Suprapubic skin (tissue), 3 donors: ENCODE measurements around the gene SYNDIG1.

ENCODE experiments used
- POLR2A ChIP-seq, 2 donors: fragments of 450-650 bp; IDR thresholded peaks; one replicate each; pipeline ENCODE4 v1.6.1; 2017; ENCODE audit warnings: antibody characterized with exemption in 2 of 2, mild to moderate bottlenecking in 2 of 2, moderate library complexity in 2 of 2
- TF ChIP-seq, protein P1 (sequence below), 2 donors: fragments of 200-600 bp in 1 of 2; fragments of 450-650 bp in 1 of 2; sonication (generic) in 1 of 2; IDR thresholded peaks; one replicate each; pipeline ENCODE4 v1.5.1; 2016 to 2019; ENCODE audit warnings: antibody characterized with exemption in 2 of 2, mild to moderate bottlenecking in 1 of 2, moderate library complexity in 1 of 2

DNA sequence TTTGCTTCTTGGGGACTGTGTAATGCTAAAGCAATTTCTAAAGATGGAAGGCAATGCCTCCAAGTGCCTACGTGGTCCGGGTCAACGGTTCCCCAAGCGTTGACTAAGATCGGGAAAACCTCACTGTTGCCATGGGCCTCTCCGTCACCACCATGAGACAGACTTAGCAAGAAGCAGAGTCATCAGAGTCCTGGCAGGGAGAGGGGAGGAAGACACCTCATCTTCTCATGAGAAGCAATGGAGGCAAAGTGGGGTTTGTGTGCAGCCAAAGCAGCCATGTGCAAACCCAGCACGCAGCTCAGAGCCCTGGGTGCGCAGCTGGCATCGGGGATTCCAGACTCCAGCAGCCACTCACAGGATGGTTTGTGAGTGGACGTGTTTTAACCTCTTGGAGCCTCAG lies 111.4 kb downstream of the SYNDIG1 start:
- TF ChIP-seq, protein P1, sequence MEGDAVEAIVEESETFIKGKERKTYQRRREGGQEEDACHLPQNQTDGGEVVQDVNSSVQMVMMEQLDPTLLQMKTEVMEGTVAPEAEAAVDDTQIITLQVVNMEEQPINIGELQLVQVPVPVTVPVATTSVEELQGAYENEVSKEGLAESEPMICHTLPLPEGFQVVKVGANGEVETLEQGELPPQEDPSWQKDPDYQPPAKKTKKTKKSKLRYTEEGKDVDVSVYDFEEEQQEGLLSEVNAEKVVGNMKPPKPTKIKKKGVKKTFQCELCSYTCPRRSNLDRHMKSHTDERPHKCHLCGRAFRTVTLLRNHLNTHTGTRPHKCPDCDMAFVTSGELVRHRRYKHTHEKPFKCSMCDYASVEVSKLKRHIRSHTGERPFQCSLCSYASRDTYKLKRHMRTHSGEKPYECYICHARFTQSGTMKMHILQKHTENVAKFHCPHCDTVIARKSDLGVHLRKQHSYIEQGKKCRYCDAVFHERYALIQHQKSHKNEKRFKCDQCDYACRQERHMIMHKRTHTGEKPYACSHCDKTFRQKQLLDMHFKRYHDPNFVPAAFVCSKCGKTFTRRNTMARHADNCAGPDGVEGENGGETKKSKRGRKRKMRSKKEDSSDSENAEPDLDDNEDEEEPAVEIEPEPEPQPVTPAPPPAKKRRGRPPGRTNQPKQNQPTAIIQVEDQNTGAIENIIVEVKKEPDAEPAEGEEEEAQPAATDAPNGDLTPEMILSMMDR (IDR thresholded peaks at IDR 0.05), result no peak
- no peak for TF ChIP-seq POLR2A (IDR thresholded peaks at IDR 0.05)
